IMR-90 (cell line): ENCODE measurements around the gene IGSF8.

Source experiments
- BHLHE40 ChIP-seq: fragments of 150-350 bp; IDR thresholded peaks from 2 replicates; pipeline ENCODE4 v1.6.1; 2016; ENCODE audit warnings: mild to moderate bottlenecking, low read depth, low read length
- FOS ChIP-seq: fragments of 150-350 bp; IDR thresholded peaks from 2 replicates; pipeline ENCODE4 v1.6.1; 2016; ENCODE audit warnings: low read depth, low read length
- MAZ ChIP-seq: IDR thresholded peaks from 2 replicates; pipeline ENCODE4 v1.6.1; 2012; ENCODE audit warnings: low read depth, mild to moderate bottlenecking, low read length, improper control_type of control experiment, moderate library complexity, borderline replicate concordance
- POLR2A ChIP-seq: IDR thresholded peaks from 2 replicates; pipeline ENCODE4 v1.6.1; 2012; ENCODE audit warnings: mild to moderate bottlenecking, low read depth, low read length
- RAD21 ChIP-seq: IDR thresholded peaks from 2 replicates; pipeline ENCODE4 v1.6.1; 2012; ENCODE audit warnings: low read length, improper control_type of control experiment
- RCOR1 ChIP-seq: IDR thresholded peaks from 2 replicates; pipeline ENCODE4 v1.6.1; 2012; ENCODE audit warnings: mild to moderate bottlenecking, low read length, improper control_type of control experiment; ENCODE audit not compliant: insufficient replicate concordance
- RFX5 ChIP-seq: IDR thresholded peaks from 2 replicates; pipeline ENCODE4 v1.8.0; 2012; ENCODE audit warnings: low read depth, mild to moderate bottlenecking, low read length, moderate library complexity
- SMC3 ChIP-seq: fragments of 150-350 bp; IDR thresholded peaks from 2 replicates; pipeline ENCODE4 v1.6.1; 2016; ENCODE audit warnings: low read depth, mild to moderate bottlenecking, antibody characterized with exemption, low read length, moderate library complexity
- USF2 ChIP-seq: fragments of 150-350 bp; IDR thresholded peaks from 2 replicates; pipeline ENCODE4 v1.6.1; 2017; ENCODE audit warnings: mild to moderate bottlenecking, antibody characterized with exemption, low read length, low read depth
- TF ChIP-seq, protein P1 (sequence below): conservative IDR thresholded peaks from 2 replicates; pipeline ENCODE4 v1.5.1; 2012; ENCODE audit warnings: mild to moderate bottlenecking, low read depth, low read length, improper control_type of control experiment

GRCh38 chr1:160077486-160077885, 20.9 kb downstream of the IGSF8 start:
- no peak for TF ChIP-seq POLR2A
- TF ChIP-seq, protein P1, sequence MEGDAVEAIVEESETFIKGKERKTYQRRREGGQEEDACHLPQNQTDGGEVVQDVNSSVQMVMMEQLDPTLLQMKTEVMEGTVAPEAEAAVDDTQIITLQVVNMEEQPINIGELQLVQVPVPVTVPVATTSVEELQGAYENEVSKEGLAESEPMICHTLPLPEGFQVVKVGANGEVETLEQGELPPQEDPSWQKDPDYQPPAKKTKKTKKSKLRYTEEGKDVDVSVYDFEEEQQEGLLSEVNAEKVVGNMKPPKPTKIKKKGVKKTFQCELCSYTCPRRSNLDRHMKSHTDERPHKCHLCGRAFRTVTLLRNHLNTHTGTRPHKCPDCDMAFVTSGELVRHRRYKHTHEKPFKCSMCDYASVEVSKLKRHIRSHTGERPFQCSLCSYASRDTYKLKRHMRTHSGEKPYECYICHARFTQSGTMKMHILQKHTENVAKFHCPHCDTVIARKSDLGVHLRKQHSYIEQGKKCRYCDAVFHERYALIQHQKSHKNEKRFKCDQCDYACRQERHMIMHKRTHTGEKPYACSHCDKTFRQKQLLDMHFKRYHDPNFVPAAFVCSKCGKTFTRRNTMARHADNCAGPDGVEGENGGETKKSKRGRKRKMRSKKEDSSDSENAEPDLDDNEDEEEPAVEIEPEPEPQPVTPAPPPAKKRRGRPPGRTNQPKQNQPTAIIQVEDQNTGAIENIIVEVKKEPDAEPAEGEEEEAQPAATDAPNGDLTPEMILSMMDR, result no peak
- no peak for TF ChIP-seq USF2
- TF ChIP-seq FOS, result no peak
- TF ChIP-seq SMC3, result no peak
- TF ChIP-seq RCOR1, result no peak
- TF ChIP-seq RFX5, result no peak
- TF ChIP-seq BHLHE40, result no peak
- TF ChIP-seq MAZ, result no peak
- no peak for TF ChIP-seq RAD21
